Lung microvascular endothelial cell (primary cell): ENCODE data around the gene ERC2. TPM values are rescaled to one million over a fixed set of nuclear protein-coding genes. Genes with fewer than 3 reads are reported as not detected.
A peak's percentile ranks its signal among the peaks of the same experiment; 100 is the strongest.

Experiments used
- DNase-seq, 2 donors: peaks; one replicate each; pipeline versions ENCODE4 v3.0.0 to v3.0.0-alpha.2; 2010; ENCODE audit warnings: low read depth in 2 of 2
- total RNA-seq: library from RNA; depleted of rRNA; stranded (reverse); fragments of >200 nt; gene quantifications from 2 replicates; pipeline ENCODE4 v1.2.1, GENCODE V29; 2014

ERC2 gene
- total RNA-seq, 1 donor from 2014 or later = 2.2 TPM

DNA sequence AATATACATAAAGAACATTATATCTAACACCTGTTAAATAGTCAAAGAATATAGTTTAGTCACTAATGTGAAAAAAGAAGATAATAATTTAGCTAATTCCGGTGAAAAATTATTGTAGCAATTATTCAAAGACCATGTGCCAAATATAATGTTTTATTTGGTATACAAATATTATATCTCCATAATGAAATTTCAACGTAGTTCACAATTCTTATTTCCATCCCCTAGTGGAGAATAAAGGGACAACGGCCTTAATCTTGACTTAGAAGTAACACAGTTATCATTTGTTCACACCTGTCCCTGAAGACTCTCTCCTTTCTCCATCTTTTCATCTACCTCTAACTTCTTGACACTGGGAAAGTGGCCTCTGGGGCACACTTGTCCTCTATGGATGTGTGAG lies 213.4 kb downstream of the ERC2 start:
- no peak for DNase-seq

DNA sequence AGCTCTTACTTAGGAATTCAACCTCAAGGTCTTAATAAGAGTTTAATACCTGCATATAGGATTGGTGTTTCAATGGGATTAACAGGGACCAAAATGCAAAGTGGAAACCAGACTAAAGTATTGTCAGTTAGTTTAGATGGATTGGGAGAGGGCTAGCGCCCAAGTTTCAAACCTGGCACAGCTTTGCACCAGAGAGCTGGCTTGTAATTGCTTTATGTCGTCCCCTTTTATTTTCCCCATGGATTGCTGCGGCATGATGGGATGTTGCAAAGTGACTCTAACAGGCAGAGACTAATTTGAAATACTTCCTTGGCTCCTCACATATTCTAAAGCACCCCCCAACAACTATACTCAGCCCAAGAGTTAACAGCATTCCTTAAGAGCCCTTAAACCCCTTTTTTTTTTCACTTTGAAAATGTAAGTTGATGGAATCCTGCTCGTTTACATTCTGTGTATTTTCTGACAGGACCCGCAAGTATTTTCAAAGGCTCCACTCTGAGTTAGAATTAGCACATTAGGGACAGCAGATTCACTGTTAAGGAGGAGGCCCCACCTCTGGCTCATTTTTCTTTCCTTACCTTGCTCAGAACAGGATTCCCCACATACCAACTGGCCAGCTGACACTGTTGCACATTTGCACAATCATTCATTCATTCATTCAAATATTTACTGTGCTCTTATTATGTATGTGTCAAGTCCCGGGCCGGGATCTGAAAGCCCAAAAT lies 214.2 kb downstream of the ERC2 start:
- no peak for DNase-seq

DNA sequence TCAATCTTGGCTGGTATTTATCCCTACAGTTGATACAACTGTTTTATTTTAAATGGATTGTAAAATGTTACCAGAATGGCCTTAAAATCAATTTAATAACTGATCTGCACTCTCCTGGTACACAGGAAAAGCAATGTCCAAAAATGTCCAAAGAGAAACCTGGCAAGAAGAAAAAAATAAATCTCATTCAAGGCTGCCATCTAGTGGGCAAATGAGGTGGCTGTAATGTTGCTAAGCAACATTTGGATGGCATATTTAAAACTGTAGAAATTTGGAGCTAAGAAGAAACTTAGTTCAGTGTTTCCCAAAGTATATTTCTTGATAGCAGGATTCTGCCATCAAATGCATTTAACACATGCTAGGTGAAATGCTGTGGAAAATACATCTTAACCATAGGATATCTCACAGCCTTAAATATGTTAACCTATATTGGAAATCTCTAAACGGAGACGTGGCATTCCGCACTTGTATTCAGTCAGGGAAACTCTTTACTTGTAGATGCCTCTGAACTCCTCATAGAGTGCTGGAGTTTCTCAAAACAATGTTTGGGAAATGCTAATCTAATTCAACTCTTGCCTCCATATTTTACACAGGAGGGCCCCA lies 216.8 kb downstream of the ERC2 start:
- DNase-seq = peak; percentile 53 to 73

DNA sequence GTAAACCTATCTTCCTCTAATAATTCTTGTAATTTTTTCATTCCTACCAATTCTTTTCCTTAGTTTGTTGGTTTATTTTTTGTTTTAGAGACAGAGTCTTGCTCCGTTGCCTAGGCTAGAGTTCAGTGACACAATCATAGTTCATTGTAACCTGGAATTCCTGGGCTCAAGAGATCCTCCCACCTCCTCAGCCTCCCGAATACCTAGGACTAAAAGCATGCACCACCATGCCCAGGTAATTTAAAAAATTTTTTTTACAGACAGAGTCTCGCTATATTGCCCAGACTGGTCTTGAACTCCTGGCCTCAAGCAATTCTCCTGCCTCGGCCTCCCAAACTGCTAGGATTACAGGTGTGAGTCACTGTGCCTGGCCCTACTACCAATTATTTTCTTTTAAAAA lies 220.2 kb downstream of the ERC2 start:
- no peak for DNase-seq

DNA sequence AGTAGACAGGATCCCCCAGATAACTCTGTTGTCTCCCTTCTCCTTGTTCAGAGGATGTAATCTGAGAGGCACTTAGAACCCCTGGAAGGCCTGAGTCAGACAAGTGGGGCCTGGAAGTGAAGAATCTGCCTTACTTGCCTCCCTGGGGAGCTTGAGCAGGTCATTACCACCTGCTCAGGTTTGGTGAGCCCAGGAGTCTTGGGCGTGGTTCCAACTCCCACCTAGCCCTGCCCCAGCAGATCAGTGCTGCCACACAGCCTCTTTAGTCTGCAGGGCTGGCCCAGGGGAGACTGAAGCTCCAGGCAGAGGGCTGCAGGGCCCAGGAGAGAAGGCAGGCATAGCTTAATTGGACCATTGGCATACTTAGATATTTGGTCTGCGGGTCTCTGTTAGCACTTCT lies 230.0 kb downstream of the ERC2 start:
- DNase-seq = no peak

DNA sequence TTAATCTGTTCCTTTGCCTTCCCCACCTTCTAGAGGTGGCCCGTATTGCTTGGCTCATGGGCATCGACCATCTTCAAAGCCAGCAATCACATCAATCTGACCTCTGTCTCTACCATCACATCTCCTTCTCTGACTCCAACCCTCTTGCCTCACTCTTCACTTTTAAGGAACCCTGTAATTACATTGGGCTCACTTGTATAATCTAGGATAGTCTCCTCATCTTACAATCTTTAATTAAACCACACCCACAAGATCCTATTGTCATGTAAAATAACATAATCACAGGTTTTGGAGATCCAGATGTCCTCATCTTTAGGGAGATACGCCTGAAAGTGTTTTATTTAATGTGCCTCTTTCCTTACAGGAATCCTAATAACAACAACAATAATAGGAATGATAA lies 234.5 kb downstream of the ERC2 start:
- no peak for DNase-seq

DNA sequence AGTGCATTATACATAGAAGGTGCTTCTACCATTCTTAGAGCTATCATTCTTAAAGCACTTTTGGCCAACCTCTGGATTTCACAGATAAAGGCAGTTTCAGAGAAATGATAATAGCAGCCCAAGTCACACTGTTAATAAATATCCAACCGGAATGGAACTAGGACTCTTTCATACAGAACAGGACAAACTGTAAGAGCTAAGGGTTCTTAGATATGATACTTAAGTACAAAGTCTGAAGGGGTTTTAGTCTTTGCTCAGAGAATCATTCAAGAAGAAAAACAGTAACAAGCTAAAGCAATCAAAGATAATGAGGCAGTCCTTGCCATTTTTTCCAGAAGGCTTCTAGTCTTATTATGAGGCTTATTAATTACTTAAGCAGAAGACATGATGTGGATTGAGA lies 239.0 kb downstream of the ERC2 start:
- DNase-seq = no peak

DNA sequence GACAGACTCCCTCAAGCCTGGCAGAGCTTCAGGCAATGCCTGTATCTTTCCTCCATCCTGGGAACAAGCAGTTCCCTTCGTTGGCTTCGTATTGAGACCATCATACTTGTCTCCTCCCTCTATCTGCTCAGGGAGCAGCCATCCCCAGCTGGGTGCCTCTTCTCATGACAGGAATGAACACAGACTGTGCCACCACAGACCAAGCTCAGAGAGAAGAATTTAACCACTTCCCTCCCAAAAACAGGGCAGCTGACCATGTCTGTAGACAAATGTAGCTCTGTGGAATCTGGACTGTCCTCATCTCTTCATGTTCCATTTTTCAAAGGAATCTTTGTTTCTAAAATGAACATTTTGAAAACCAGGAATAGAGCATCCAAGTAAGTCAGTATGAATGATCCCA lies 245.4 kb downstream of the ERC2 start:
- DNase-seq = no peak

DNA sequence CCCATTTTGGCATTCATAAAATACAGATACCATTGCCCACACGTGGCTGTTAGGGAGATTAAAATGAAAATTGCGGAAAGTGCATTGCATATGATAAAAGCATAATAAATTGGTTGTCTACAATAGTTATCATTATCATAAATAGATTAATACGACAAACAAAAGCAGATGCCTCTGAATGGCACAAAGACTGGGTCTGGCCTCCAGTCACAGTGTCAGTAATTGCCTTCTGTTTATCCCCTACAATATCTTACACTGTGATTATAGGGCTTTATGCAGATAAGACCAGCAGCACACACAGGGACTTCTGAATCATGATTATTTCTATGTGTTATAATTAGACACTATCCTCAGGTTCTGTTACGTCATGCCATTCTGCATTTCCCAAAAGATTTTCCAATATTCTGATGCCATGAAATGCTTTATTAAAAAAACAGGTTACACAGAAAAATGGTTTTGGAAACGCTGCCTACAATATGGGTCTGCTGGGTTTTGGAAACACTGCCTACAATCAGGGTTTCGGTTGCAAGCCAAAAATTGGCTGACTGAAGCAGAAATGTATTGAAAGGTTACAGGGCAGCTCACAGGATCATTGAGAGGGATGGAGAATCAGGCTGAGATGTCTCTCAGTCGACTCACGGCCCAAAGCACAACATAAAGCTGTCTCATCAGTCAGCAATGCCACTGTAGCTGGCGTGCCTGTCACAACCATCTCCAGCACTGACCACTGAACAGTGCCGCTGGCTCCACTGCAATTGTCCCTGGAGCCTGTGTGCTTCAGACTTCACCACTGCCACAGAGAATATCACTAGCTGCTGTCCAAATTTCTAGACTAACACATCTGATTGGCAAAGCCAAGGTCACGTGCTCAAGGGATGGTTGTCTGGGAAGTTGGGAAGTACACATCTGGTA lies 248.1 kb downstream of the ERC2 start:
- no peak for DNase-seq

DNA sequence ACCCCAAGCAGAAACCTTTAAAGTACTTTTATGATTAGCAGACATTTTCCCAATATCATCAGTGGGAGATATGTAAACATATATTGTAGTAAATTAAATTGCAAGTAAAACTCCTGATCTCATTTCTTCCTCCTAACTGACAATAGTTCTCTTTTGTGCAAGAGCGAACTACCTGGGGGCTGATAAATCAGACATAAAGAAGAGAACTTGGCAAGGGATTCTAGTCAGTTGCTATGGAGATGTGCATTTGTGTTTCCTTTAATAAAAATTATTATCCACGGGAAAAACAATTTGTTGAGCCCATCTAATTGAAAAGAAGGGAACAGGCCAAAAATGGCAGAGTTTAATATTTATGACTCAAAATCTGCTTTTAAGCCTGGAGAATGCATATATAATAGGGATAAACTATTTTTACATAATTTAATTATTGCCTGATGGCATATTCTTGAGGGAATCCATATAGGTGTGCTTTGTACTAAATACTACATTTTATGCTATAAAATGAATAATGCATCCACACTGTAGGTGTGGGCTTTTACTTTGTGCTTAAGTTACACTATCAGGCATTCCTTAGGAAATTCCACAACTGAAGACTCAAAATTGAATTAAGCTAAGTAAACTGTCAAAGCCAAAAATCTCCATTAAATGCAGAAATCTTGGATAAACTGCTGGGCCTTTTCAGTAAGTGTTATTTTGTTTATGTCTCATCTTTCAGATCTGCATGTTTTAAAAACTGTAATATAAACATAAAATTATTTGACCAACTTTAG lies 258.1 kb downstream of the ERC2 start:
- no peak for DNase-seq

DNA sequence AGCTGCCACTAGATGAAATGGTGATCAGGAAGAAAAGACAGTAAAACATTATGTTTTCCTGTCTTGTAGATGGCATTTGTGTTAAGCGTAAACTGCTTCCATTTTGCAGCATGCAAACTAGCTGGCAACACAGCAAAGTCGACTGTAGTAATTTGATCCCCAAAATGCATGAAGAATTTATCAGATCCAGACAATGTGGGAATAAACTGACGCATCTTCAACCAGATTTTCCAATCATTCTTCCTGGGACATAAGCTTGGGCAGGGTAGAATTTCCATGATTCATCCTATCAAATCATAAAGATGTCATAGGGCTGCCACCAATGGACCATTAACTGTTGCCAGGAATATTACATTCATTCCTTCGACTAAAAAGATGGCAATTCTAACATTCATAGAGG lies 260.3 kb downstream of the ERC2 start:
- no peak for DNase-seq

DNA sequence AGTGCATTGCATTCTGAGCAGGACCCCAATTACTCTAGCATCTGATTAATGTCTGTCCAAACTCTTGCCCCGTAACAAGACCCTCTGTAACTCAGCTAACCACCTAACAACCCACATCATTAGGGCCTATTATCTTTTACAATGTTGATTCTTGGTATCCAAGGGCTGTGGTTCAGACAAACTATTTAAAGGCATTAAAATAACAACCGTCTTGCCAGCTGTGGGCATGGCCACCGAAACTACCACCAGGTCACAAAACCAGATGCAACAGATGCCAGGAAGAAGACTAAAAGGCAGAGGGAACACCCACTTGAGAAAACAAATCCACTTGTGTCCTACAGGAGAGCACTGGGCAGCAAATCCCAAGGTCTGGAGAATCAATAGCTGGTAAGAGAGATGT lies 262.9 kb downstream of the ERC2 start:
- DNase-seq = no peak

DNA sequence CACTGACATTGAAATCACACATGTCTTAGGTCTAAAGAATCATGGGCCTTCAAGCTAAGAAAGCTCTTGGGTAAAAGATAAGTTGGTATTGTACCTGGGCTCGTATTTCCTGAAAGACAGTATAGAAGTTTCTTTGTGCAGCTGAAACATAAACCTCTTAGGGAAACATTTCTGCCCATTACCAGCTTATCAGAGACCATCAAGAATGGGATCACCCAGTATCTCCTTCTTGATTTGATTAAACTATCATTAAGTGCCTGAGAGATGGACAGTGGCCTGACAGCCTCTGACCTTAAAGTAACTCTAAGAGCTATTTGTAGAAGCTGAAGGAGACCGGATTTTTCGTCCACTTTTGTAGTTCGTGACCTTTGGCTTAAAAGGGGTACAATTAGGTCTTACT lies 265.3 kb downstream of the ERC2 start:
- no peak for DNase-seq

DNA sequence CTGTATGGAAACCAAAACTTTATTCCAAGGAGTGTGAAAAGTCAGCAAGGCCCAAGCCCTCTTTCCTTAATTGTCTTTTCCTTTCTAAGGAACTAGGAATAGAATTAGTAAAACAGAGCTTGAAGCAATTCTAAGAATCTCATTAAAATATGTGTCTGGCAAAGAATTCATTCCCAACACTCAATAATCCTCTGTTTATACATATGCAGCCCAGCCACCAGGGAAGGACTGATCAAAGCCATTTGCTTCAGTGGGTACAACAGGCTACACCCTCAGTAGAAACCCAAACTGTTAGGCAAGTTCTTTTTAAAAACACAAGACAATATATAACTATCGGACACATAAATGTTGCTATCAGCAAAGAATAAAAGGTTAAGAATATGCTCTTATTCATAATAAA lies 266.9 kb downstream of the ERC2 start:
- no peak for DNase-seq

DNA sequence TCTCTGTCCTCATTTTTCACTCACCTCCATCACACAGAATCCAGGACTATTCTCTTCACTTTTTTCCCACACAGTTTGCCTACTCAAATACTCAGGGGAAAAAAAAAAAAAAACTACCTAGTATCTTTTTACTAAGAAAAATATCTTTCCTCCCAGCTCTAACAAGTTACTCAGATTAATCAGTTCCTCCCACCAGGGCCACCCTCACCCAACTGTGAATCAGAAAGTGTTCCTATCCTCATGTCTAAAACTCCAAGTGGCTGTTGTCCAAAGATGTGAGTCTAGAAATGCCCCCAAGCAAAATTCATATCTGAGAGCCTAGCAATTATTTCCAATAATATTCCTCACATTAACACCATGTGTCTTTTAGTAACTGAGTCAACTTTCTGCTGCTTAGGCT lies 268.0 kb downstream of the ERC2 start:
- DNase-seq = no peak

DNA sequence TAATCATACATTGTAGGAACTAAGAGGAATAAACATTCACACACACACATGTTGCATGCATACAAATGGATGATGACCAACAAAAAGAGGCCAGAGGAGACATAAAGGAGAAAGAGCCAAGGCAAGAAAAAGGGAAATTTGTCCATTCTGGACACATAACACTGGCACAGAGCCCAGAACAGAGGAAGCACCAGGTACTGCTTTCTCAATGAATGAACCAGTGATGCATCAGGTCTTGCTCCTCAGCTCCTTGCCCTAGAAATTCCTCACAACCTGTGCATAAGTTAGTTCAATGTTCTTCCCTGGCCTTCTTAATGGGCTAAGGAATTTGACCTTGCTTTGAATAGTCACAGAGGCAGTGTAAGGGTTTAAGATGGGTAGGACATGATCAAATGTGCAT lies 270.3 kb downstream of the ERC2 start:
- no peak for DNase-seq

DNA sequence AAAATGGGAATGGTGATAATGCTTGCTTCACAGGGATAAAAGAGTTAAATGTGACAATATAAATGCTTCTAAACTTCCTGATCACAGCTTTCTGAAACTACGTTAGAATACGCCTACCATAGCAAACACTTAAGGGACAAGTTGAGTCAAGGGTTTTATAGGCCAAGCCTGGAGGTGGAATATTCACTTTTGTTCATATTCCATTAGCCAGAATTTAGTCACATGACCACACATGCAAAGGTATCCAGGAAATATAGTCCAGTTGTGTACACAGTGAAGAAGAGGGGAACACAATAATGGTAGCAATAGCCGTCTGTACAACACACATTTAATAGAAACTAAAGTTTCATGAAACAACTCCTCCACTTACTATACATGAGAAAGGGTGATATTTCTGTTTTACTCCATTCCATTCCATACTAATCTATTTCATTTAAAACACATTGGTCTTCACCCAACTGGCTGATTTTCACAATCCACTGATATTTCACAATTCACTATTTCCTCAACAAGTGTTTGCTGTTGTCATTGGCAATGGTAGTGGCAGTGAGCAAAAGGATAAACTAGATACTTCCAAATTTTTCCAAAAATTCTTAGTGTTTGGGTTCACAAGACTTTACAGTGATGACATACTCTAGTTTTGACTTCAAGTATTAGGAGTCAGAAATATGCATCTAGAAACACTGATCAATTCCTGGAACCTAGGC lies 270.9 kb downstream of the ERC2 start:
- peak in 1 of 2 donors; percentile 12 for DNase-seq

DNA sequence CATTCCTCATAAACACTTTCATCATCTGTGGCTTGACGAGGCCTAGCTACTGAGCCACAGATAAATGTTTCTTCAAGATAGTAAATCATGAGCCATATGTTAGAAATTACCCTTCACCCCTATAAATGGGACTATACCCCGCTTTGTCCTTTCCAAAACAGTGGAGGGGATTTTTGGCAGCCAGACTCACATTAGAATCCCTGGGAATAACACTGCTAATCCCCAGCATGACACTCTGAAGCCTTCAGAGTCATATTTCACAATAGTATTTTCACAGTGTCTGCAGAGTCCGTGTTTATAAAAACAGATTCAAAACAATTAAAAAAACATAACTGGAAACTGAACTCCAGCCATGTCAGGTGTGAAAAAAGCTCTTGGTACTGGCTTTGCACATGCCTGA lies 271.6 kb downstream of the ERC2 start:
- DNase-seq = no peak

DNA sequence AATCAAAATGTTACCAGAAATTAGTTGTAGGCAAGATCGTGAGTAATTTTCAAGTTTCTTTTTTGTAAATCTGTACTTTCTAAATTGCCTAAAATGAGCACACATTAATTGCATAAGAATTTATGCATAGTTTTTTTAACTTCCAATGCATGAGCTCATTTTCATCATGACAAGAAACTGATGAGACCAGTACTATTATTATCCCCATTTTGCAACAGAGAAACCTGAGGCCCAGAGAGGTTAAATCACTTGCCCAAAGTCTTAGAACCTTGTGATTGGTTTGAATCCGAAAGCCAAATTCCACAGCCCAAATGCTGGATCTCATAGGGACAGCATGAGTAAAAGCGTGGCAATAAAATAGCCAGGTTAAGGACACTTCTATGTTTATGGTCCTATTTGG lies 274.7 kb downstream of the ERC2 start:
- DNase-seq = no peak

DNA sequence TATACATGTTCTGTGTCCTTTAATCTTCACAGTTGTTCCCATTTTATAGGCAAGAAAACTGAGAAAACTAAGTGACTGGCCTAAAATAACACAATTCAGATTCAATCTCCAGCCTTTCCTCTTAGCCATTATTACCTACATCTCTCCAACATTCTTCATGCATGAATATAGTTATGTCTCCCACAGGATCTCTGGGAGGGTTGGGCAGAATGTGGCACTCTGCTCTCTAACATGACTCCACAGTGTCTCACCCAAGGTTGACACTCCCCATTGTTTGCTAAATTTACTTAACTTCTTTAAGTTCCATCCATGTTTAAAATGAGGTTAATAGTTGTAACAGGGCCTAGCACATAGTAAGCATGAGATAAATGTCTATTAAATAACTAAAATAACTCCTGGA lies 276.3 kb downstream of the ERC2 start:
- DNase-seq = no peak

DNA sequence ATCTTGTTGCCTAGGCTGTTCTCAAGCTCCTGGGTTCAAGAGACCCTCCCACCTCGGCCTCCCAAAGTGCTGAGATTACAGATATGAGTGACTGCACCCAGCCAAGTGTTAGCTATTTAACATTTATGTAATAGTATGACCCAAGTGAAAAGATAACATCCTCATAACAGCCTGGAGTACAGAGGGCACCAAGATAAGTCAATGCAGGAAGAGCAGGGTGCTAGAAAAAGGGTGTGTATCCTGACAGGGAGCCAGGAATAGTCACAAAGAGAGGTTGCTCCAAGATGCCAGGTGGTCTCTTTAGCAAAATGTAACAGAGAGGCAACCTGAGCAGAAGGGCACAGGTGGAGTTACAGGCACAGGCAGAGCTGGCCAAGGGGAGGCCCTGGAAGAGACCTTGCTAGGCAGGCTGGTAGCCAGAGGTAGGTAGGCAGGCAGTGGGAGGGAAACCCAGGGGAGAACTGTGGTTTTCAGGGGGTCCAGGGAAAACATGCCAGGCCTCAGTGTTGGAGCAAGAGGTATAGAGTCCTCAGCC lies 277.4 kb downstream of the ERC2 start:
- no peak for DNase-seq
